Measurements from ENCODE around the gene AKT1.

DNA sequence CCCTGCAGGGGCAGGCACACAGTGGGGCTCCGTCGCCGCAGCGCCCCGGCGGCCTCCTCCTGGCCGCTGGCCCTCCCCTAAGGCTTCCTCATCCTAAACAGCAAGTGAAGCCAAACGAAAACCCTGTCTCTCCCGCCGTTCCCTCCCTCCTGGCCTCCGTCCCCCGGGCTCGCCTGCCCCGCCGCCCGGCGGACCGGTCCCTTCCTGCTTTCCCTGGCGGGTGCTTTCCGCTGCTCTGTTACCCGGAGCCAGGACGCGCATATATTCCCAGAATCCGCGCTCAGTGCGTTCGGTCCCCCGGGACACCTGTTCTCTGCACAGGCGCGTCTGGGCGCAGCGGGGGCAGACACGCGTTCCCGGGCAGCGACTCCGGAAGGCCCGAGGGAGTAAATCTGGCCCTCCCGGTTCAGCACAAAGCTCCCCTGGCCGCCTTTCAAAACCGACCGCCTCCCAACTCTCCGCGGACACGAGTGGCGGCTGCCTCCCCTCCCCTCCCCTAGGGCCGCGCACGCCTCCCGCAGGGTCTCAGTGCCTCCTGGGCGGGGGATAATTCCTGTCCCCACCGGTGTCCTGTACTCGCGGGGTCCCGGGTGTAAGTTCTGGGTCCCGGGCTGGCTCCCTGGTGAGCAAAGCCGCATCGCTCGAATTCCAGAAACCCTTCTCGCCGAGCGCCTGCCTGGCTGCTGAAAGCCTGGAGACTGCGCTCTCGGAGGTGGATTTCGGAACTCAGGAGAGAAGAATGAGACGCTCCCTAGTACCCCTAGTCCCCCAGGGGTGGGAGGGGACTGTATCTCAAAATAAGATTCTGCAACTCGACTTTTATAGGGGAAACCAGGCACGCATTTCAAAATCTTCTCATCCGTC lies 48.1 kb upstream of the AKT1 start:
- TF ChIP-seq, protein P1, sequence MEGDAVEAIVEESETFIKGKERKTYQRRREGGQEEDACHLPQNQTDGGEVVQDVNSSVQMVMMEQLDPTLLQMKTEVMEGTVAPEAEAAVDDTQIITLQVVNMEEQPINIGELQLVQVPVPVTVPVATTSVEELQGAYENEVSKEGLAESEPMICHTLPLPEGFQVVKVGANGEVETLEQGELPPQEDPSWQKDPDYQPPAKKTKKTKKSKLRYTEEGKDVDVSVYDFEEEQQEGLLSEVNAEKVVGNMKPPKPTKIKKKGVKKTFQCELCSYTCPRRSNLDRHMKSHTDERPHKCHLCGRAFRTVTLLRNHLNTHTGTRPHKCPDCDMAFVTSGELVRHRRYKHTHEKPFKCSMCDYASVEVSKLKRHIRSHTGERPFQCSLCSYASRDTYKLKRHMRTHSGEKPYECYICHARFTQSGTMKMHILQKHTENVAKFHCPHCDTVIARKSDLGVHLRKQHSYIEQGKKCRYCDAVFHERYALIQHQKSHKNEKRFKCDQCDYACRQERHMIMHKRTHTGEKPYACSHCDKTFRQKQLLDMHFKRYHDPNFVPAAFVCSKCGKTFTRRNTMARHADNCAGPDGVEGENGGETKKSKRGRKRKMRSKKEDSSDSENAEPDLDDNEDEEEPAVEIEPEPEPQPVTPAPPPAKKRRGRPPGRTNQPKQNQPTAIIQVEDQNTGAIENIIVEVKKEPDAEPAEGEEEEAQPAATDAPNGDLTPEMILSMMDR (conservative IDR thresholded peaks at IDR 0.05): no peak
- TF ChIP-seq ZFX (IDR thresholded peaks at IDR 0.05): no peak
